Measurements from ENCODE around the gene JUP.

GRCh38 chr17:41762841-41763240 lies 23.7 kb downstream of the JUP start:
- no peak for TF ChIP-seq CTCF (IDR thresholded peaks at IDR 0.05; ENCODE audit: poor library complexity)
- no peak for TF ChIP-seq EZH2 (IDR thresholded peaks at IDR 0.05; ENCODE audit: borderline replicate concordance)

All from hepatocyte (in vitro differentiated cells).